HepG2 (cell line): ENCODE results near the gene KANK3. TPM values are rescaled to one million over a fixed set of nuclear protein-coding genes. Genes with fewer than 3 reads are reported as not detected.
A peak's percentile ranks its signal among the peaks of the same experiment; 100 is the strongest.

ENCODE experiments used
- ATAC-seq: fragments of 200-7000 bp; cut with Tn5 transposase; 3 replicates; pipeline ENCODE4 v1.9.1; 2020; ENCODE audit warnings: mild to moderate bottlenecking, moderate library complexity
- BruUV-seq: library from RNA; stranded (reverse); fragments of 400-500 nt; replicated peaks from 2 replicates; lab custom pipeline; 2021; lab: Mats Ljungman, UMichigan
- CTCF ChIA-PET: fragments of 300-600 bp; formaldehyde crosslinking; extraction: SDS; loops from one replicate; lab custom pipeline; 2021; ENCODE audit warnings: low total read pairs, inconsistent platforms, low intra/inter-chr PET ratio; lab: Yijun Ruan, JAX
- POLR2A ChIA-PET: fragments of 350-600 bp; sonication (Branson Sonifier 250); formaldehyde crosslinking; loops from one replicate; lab custom pipeline; 2020; ENCODE audit warnings: antibody characterized with exemption, inconsistent platforms; lab: Yijun Ruan, JAX
- DNase-seq: peaks from one replicate; pipeline ENCODE4 v3.0.0-alpha.2; 2015; ENCODE audit warnings: low spot score
- FAIRE-seq: peaks from 3 replicates; lab custom pipeline; 2011; peaks lifted over from hg19 to GRCh38; lab: Jason Lieb, UNC
- H2AFZ ChIP-seq: one replicate; pipeline ENCODE4 v1.6.1; 2011; ENCODE audit warnings: low read length, inconsistent platforms
- H3K27ac ChIP-seq: fragments of 300-600 bp; 3 replicates; pipeline ENCODE4 v1.8.0; 2011; ENCODE audit warnings: mixed run types, mild to moderate bottlenecking, mixed read lengths, low read length, inconsistent platforms; ENCODE audit not compliant: insufficient read depth; ENCODE audit errors: extremely low read length
- H3K27me3 ChIP-seq, 2 experiments: fragments of 200-600 bp in 1 of 2; 2 replicates in 1 of 2; 3 replicates in 1 of 2; pipeline versions ENCODE4 v1.6.0 to v1.8.0; 2011; ENCODE audit warnings: low read length in 2 of 2, mild to moderate bottlenecking in 2 of 2, moderate library complexity in 2 of 2, inconsistent platforms in 1 of 2; ENCODE audit not compliant: insufficient read depth in 2 of 2, control insufficient read depth in 1 of 2
- H3K36me3 ChIP-seq, 2 experiments: fragments of 200-600 bp in 1 of 2; replicated peaks in 1 of 2; 2 replicates in 1 of 2; 3 replicates in 1 of 2; pipeline versions ENCODE4 v1.5.1 to v1.8.0; 2011; ENCODE audit warnings: low read length in 2 of 2, inconsistent platforms in 1 of 2; ENCODE audit not compliant: insufficient read depth in 2 of 2, control insufficient read depth in 1 of 2
- H3K4me1 ChIP-seq: 2 replicates; pipeline ENCODE4 v1.5.1; 2012; ENCODE audit warnings: low read length, inconsistent platforms; ENCODE audit not compliant: insufficient read depth
- H3K4me2 ChIP-seq: 2 replicates; pipeline ENCODE4 v1.6.0; 2011; ENCODE audit warnings: low read depth, low read length, inconsistent platforms
- H3K4me3 ChIP-seq, 3 experiments: fragments of 200-600 bp in 1 of 3; sonication (generic), shearing (Covaris generic) in 1 of 3; replicated peaks in 1 of 3; 2 replicates each; pipeline ENCODE4 v1.5.1; 2011 to 2016; ENCODE audit warnings: low read length in 3 of 3, inconsistent platforms in 2 of 3, low read depth in 2 of 3, mild to moderate bottlenecking in 2 of 3, control low read depth in 1 of 3, mixed read lengths in 1 of 3; ENCODE audit not compliant: insufficient read depth in 1 of 3
- H3K79me2 ChIP-seq: one replicate; pipeline ENCODE4 v1.6.1; 2011; ENCODE audit warnings: low read length, inconsistent platforms; ENCODE audit not compliant: insufficient read depth
- H3K9ac ChIP-seq: 2 replicates; pipeline ENCODE4 v1.6.0; 2011; ENCODE audit warnings: mild to moderate bottlenecking, low read depth, low read length, inconsistent platforms; ENCODE audit not compliant: insufficient read depth
- H3K9me3 ChIP-seq: 2 replicates; pipeline ENCODE4 v1.5.1; 2012; ENCODE audit warnings: mild to moderate bottlenecking, low read length
- H4K20me1 ChIP-seq: 2 replicates; pipeline ENCODE4 v1.6.0; 2011; ENCODE audit warnings: inconsistent platforms, mild to moderate bottlenecking, low read length, moderate library complexity; ENCODE audit not compliant: insufficient read depth
- ARNT ChIP-seq: fragments of 450-650 bp; IDR thresholded peaks from 2 replicates; pipeline ENCODE4 v1.6.1; 2017
- CREBL2 ChIP-seq: sonication (generic); formaldehyde crosslinking; IDR thresholded peaks from 2 replicates; pipeline ENCODE4 v1.8.1; 2023; ENCODE audit warnings: missing genetic modification reagents, mild to moderate bottlenecking, borderline replicate concordance
- EP300 ChIP-seq, 3 experiments: sonication (generic) in 1 of 3; formaldehyde crosslinking in 1 of 3; IDR thresholded peaks; 2 replicates each; pipeline versions ENCODE4 v1.5.1 to v1.6.1; 2011 to 2020; ENCODE audit warnings: low read depth in 2 of 3, low read length in 2 of 3, borderline replicate concordance in 1 of 3, improper control_type of control experiment in 1 of 3, mild to moderate bottlenecking in 1 of 3, missing genetic modification reagents in 1 of 3, moderate library complexity in 1 of 3
- HBP1 ChIP-seq: IDR thresholded peaks from 2 replicates; pipeline ENCODE4 v1.6.1; 2016; ENCODE audit warnings: low read depth, control low read depth
- LBX2 ChIP-seq: sonication (generic); formaldehyde crosslinking; IDR thresholded peaks from 2 replicates; pipeline ENCODE4 v1.5.0; 2020; ENCODE audit warnings: missing genetic modification reagents, mild to moderate bottlenecking, borderline replicate concordance
- MTERF4 ChIP-seq: sonication (generic); formaldehyde crosslinking; IDR thresholded peaks from 2 replicates; pipeline ENCODE4 v1.8.0; 2023; ENCODE audit warnings: mild to moderate bottlenecking, missing genetic modification reagents
- SMARCC2 ChIP-seq: fragments of 450-650 bp; IDR thresholded peaks from 2 replicates; pipeline ENCODE4 v1.6.1; 2017; ENCODE audit warnings: antibody characterized with exemption, mild to moderate bottlenecking
- ZBTB1 ChIP-seq: sonication (generic); formaldehyde crosslinking; IDR thresholded peaks from 2 replicates; pipeline ENCODE4 v1.4.0; 2020; ENCODE audit warnings: missing genetic modification reagents, borderline replicate concordance
- ZBTB33 ChIP-seq: sonication (generic); formaldehyde crosslinking; IDR thresholded peaks from 2 replicates; pipeline ENCODE4 v1.4.0; 2020; ENCODE audit warnings: missing genetic modification reagents
- ZNF263 ChIP-seq: sonication (generic); formaldehyde crosslinking; IDR thresholded peaks from 2 replicates; pipeline ENCODE4 v1.4.0; 2020; ENCODE audit warnings: missing genetic modification reagents
- ZNF576 ChIP-seq: sonication (generic); formaldehyde crosslinking; IDR thresholded peaks from 2 replicates; pipeline ENCODE4 v1.4.0; 2020; ENCODE audit warnings: mild to moderate bottlenecking, missing genetic modification reagents
- ZNF639 ChIP-seq: conservative IDR thresholded peaks from 2 replicates; pipeline ENCODE4 v1.6.1; 2018; ENCODE audit warnings: missing genetic modification reagents
- ZNF768 ChIP-seq: sonication (generic); formaldehyde crosslinking; IDR thresholded peaks from 2 replicates; pipeline ENCODE4 v1.4.0; 2020; ENCODE audit warnings: missing genetic modification reagents
- ZNF775 ChIP-seq: sonication (generic); formaldehyde crosslinking; IDR thresholded peaks from 2 replicates; pipeline ENCODE4 v1.4.0; 2020; ENCODE audit warnings: missing genetic modification reagents, mild to moderate bottlenecking, moderate library complexity, borderline replicate concordance
- WGBS: methylation state at CpG from one replicate; pipeline ENCODE4 v1.1.6; 2017; ENCODE audit warnings: low lambda C conversion rate; 5-methylcytosine and 5-hydroxymethylcytosine counted together
- in situ Hi-C: cut with HindIII; loops from 2 replicates; pipeline ENCODE4 v1.10.0; 2017; ENCODE audit warnings: low pct_unique_long_range_greater_than_20kb; ENCODE audit not compliant: extremely low pct_ligation_motif_present
- intact Hi-C: fragments of 100-400 bp; cut with micrococcal nuclease; formaldehyde crosslinking; loops from one replicate; pipeline ENCODE4 v1.10.0; 2022; ENCODE audit not compliant: unreplicated experiment
- polyA plus RNA-seq, 8 experiments: library from polyadenylated mRNA; depleted of rRNA in 3 of 8; stranded (reverse) in 7 of 8; unstranded in 1 of 8; fragments of >200 nt; fragmentation: Illumina TruSeq in 4 of 8; extraction: Trizol in 4 of 8; gene quantifications; 2 replicates each; pipeline versions ENCODE4 v1.2.1 to v1.2.3, GENCODE V29; 2011 to 2016; ENCODE audit warnings: low read depth in 4 of 8, missing spikeins in 1 of 8, mixed read lengths in 1 of 8; ENCODE audit not compliant: insufficient read depth in 1 of 8
- total RNA-seq, 5 experiments: library from RNA; depleted of rRNA; stranded (reverse); fragments of >200 nt; fragmentation: Illumina TruSeq; extraction: Trizol; gene quantifications; 2 replicates each; pipeline ENCODE4 v1.2.3, GENCODE V29; 2016; ENCODE audit warnings: low read depth in 1 of 5

Gene KANK3
- total and polyA plus RNA-seq, 2 of the 13 experiments (the other 11 are each of a cell fraction or from before 2014, with no cell fraction given), result 0.15 to 0.20 TPM

GRCh38 chr19:8319807-8320520, 23.1 kb downstream of the KANK3 start:
- in situ Hi-C loops, result no loop called here
- Histone ChIP-seq H3K27me3 (no peaks in the 10 kb centered on the region; a peak in 1 of 5 replicates), H3K79me2 (peaks cover 34% of the 10 kb centered on the region), H3K4me1 (peaks cover 36% of the 10 kb centered on the region), H4K20me1 (peaks cover 19% of the 10 kb centered on the region), H2AFZ (no peak overlapping the region), H3K9me3 (no peaks in the 10 kb centered on the region), H3K27ac (peak overlapping the region; percentile 88), H3K4me2 (peak overlapping the region; percentile 73), H3K9ac (peak overlapping the region; percentile 99), H3K36me3 (peaks cover 3 to 21% of the 10 kb centered on the region in 2 experiments; a peak in 4 of 5 replicates), H3K4me3 (peak overlapping the region; percentile 69 to 97 (median 82))
- intact Hi-C loops, result no loop called here
- FAIRE-seq (no peak), DNase-seq (peak; percentile 31), ATAC-seq (no peak)
- WGBS, result 70% methylated on average over 19 of the region's 19 CpGs
- TSS peak; percentile 83 for BruUV-seq
- CTCF ChIA-PET, result no interaction called here
- POLR2A ChIA-PET, result interaction anchor here (0.6 to 6.5 kb wide), 13 partner anchors 8 to 103 kb away, joined by 3 to 39 read pairs (median 6); partner anchors contain the start of genes CD320 and RAB11B
- TF ChIP-seq EP300 (IDR thresholded peaks at IDR 0.05; ENCODE audit: low read depth in 2 of 2, low read length in 2 of 2), result no peak
- no peak for TF ChIP-seq EP300 (CRISPR knock-in tag; IDR thresholded peaks at IDR 0.05; ENCODE audit: borderline replicate concordance)
- no peak for TF ChIP-seq ARNT
- TF ChIP-seq HBP1 (CRISPR knock-in tag), result no peak
- no peak for TF ChIP-seq ZNF576 (CRISPR knock-in tag)
- TF ChIP-seq ZNF639 (CRISPR knock-in tag), result no peak
- TF ChIP-seq ZNF775 (CRISPR knock-in tag), result no peak
- no peak for TF ChIP-seq CREBL2 (CRISPR knock-in tag)
- no peak for TF ChIP-seq LBX2 (CRISPR knock-in tag)
- TF ChIP-seq ZBTB1 (CRISPR knock-in tag), result no peak
- no peak for TF ChIP-seq ZNF768 (CRISPR knock-in tag)
- peak; percentile 39; the same call in 1 of the 2 replicates for TF ChIP-seq ZBTB33 (CRISPR knock-in tag)
- no peak for TF ChIP-seq MTERF4 (CRISPR knock-in tag)
- no peak for TF ChIP-seq ZNF263 (CRISPR knock-in tag)
- TF ChIP-seq SMARCC2, result no peak
